Left lung (tissue), 10 donors: Measurements from ENCODE around the gene IL1R2. TPM values are rescaled to one million over a fixed set of nuclear protein-coding genes. Genes with fewer than 3 reads are reported as not detected.

Experiments
- ATAC-seq: fragments of 200-7000 bp; cut with Tn5 transposase; one replicate; pipeline ENCODE4 v1.9.1; 2020; ENCODE audit warnings: moderate library complexity
- DNase-seq, 4 donors: peaks; one replicate each; pipeline ENCODE4 v3.0.0-alpha.2; 2013 to 2020
- H3K27ac ChIP-seq, 2 donors: fragments of 200-600 bp; sonication (generic) in 1 of 2; one replicate each; pipeline versions ENCODE4 v1.5.0 to v1.8.0; 2020 to 2021
- H3K27me3 ChIP-seq, 2 donors: fragments of 200-600 bp; sonication (generic) in 1 of 2; one replicate each; pipeline versions ENCODE4 v1.5.0 to v1.8.0; 2020 to 2021
- H3K36me3 ChIP-seq, 2 donors: fragments of 200-600 bp; sonication (generic) in 1 of 2; one replicate each; pipeline versions ENCODE4 v1.5.0 to v1.8.0; 2020 to 2021
- H3K4me1 ChIP-seq, 2 donors: fragments of 200-600 bp; one replicate each; pipeline ENCODE4 v1.8.0; 2021
- H3K4me3 ChIP-seq, 2 donors: fragments of 200-600 bp; sonication (generic) in 1 of 2; one replicate each; pipeline versions ENCODE4 v1.5.0 to v1.8.0; 2020 to 2021; ENCODE audit warnings: mild to moderate bottlenecking in 1 of 2
- H3K9me3 ChIP-seq, 2 donors: fragments of 200-600 bp; sonication (generic) in 1 of 2; one replicate each; pipeline versions ENCODE4 v1.5.0 to v1.8.0; 2020 to 2021
- intact Hi-C, 2 donors: fragments of 100-400 bp; cut with DNase I; formaldehyde crosslinking; loops; one replicate each; pipeline versions ENCODE4 v1.11.2 to v1.14.2; 2022
- polyA plus RNA-seq, 6 donors: library from polyadenylated mRNA; unstranded; fragments of 120-200 nt; gene quantifications; one replicate each; pipeline ENCODE4 v1.2.1, GENCODE V29; 2013; ENCODE audit not compliant: insufficient read length in 6 of 6
- total RNA-seq, 2 donors: library from RNA; stranded (reverse); fragmentation: NEBNext Ultra II Directional; extraction: Animal tissue kit (Norgen Biotek cat#: 25700); gene quantifications; one replicate each; pipeline ENCODE4 v1.2.1, GENCODE V29; 2021
- TF ChIP-seq, protein P1 (sequence below), 2 donors: fragments of 200-600 bp; sonication (generic) in 1 of 2; IDR thresholded peaks; one replicate each; pipeline versions ENCODE4 v1.5.0 to v1.8.0; 2021; ENCODE audit warnings: antibody characterized with exemption in 2 of 2
- donor health status: DM: no; HTN: yes; CAD: no.
- donor health status: DM: no; HTN: no; CAD: no.

Gene IL1R2
- total and polyA plus RNA-seq, 8 donors = 0.52 to 195 (median 0.80) TPM

- H3K27ac ChIP-seq = peak overlapping the region in 1 of 2 donors; percentile 67
- TF ChIP-seq, protein P1, sequence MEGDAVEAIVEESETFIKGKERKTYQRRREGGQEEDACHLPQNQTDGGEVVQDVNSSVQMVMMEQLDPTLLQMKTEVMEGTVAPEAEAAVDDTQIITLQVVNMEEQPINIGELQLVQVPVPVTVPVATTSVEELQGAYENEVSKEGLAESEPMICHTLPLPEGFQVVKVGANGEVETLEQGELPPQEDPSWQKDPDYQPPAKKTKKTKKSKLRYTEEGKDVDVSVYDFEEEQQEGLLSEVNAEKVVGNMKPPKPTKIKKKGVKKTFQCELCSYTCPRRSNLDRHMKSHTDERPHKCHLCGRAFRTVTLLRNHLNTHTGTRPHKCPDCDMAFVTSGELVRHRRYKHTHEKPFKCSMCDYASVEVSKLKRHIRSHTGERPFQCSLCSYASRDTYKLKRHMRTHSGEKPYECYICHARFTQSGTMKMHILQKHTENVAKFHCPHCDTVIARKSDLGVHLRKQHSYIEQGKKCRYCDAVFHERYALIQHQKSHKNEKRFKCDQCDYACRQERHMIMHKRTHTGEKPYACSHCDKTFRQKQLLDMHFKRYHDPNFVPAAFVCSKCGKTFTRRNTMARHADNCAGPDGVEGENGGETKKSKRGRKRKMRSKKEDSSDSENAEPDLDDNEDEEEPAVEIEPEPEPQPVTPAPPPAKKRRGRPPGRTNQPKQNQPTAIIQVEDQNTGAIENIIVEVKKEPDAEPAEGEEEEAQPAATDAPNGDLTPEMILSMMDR (IDR thresholded peaks at IDR 0.05) = no peak
- H3K9me3 ChIP-seq = no peaks in the 10 kb centered on the region
- peaks cover 0 to 99% of the 10 kb centered on the region in 2 donors for H3K36me3 ChIP-seq
- no peak for DNase-seq
- H3K27me3 ChIP-seq = no peaks in the 10 kb centered on the region
- intact Hi-C loops = loop anchor here in 1 of 2 donors (10.0 kb wide), 1 partner anchor 120 kb away; the partner anchor contains the start of gene IL1R1
- peaks cover 9 to 67% of the 10 kb centered on the region in 2 donors for H3K4me1 ChIP-seq
- no peak overlapping the region for H3K4me3 ChIP-seq
- ATAC-seq = no peak
Observed at GRCh38 chr2:102024410-102024809, 32.6 kb downstream of the IL1R2 start.

GRCh38 chr2:102025016-102025501, 33.3 kb downstream of the IL1R2 start:
- intact Hi-C loops = loop anchor here in 1 of 2 donors (10.0 kb wide), 1 partner anchor 120 kb away; the partner anchor contains the start of gene IL1R1
- H3K4me3 ChIP-seq = no peak overlapping the region
- H3K4me1 ChIP-seq = peaks cover 9 to 66% of the 10 kb centered on the region in 2 donors
- TF ChIP-seq, protein P1 (IDR thresholded peaks at IDR 0.05) = no peak
- no peaks in the 10 kb centered on the region for H3K9me3 ChIP-seq
- DNase-seq (no peak), ATAC-seq (peak; percentile 3)
- peak overlapping the region; percentile 66 to 67 for H3K27ac ChIP-seq
- peaks cover 0 to 96% of the 10 kb centered on the region in 2 donors for H3K36me3 ChIP-seq
- no peaks in the 10 kb centered on the region for H3K27me3 ChIP-seq

DNA sequence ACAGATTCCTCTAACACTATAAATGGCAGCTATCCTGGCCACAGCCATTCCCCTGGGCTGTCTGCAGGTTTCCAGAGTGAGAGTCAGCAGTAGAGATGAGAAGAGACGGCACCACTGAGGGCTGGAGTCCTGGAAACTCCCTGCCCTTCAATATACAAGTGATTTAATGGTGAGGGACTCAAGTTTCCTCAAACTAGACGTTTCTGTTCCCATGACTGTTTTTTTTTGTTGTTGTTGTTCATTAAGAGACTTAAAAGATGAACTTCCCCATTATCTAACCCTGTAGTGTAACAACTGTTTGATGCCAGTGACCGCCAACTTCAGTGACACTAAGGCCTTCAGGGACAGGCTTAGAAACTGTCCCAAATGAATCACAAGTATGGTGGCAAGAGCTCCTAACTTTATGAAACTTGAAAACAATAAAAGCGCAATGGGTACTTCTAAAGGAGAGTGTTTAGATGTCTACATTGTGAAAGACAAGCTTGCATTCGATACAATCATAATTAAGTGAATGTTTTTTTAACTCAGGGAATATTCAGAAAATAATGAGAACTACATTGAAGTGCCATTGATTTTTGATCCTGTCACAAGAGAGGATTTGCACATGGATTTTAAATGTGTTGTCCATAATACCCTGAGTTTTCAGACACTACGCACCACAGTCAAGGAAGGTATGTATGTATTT, 34.0 kb downstream of the IL1R2 start:
- TF ChIP-seq, protein P1 (IDR thresholded peaks at IDR 0.05) = no peak
- Histone ChIP-seq H3K36me3 (peaks cover 0 to 90% of the 10 kb centered on the region in 2 donors), H3K27me3 (no peaks in the 10 kb centered on the region), H3K4me3 (no peak overlapping the region), H3K9me3 (no peaks in the 10 kb centered on the region), H3K4me1 (peaks cover 9 to 66% of the 10 kb centered on the region in 2 donors), H3K27ac (peak overlapping the region; percentile 66 to 67)
- intact Hi-C loops = loop anchor here in 1 of 2 donors (10.0 kb wide), 1 partner anchor 119 kb away; the partner anchor contains the start of gene IL1R1
- no peak for DNase-seq
- ATAC-seq = peak; percentile 30

GRCh38 chr2:102027036-102027980, 35.5 kb downstream of the IL1R2 start:
- TF ChIP-seq, protein P1 (IDR thresholded peaks at IDR 0.05) = no peak
- ATAC-seq (peak; percentile 44), DNase-seq (no peak)
- Histone ChIP-seq H3K4me3 (no peak overlapping the region), H3K4me1 (peaks cover 11 to 67% of the 10 kb centered on the region in 2 donors), H3K27me3 (no peaks in the 10 kb centered on the region), H3K27ac (peak overlapping the region; percentile 62 to 74), H3K9me3 (no peaks in the 10 kb centered on the region), H3K36me3 (peaks cover 0 to 79% of the 10 kb centered on the region in 2 donors)
- intact Hi-C loops = loop anchor here in 1 of 2 donors (10.0 kb wide), 1 partner anchor 117 kb away; the partner anchor contains the start of gene IL1R1
